Cardiac muscle cell (in vitro differentiated cells and primary cell): ENCODE results near the gene SMYD3. TPM values are rescaled to one million over a fixed set of nuclear protein-coding genes. Genes with fewer than 3 reads are reported as not detected.

Source experiments
- DNase-seq, 2 donors: peaks; one replicate each; pipeline versions ENCODE4 v3.0.0 to v3.0.0-alpha.2; 2010 to 2017; ENCODE audit warnings: low read depth in 1 of 2, low spot score in 1 of 2
- H3K27ac ChIP-seq: fragments of 200-600 bp; sonication (generic); 2 replicates; pipeline ENCODE4 v1.5.1; 2016
- H3K27me3 ChIP-seq: fragments of 200-600 bp; sonication (generic); 2 replicates; pipeline ENCODE4 v1.6.0; 2016; ENCODE audit warnings: control low read depth
- H3K36me3 ChIP-seq: fragments of 200-600 bp; sonication (generic); 2 replicates; pipeline ENCODE4 v1.5.1; 2016; ENCODE audit warnings: control low read depth
- H3K4me1 ChIP-seq: fragments of 200-600 bp; sonication (generic); 2 replicates; pipeline ENCODE4 v1.8.1; 2017; ENCODE audit warnings: low read depth, mild to moderate bottlenecking, mixed run types
- H3K4me3 ChIP-seq: fragments of 200-600 bp; sonication (generic); 2 replicates; pipeline ENCODE4 v1.5.1; 2016; ENCODE audit warnings: mild to moderate bottlenecking
- H3K9me3 ChIP-seq: fragments of 200-600 bp; sonication (generic); 2 replicates; pipeline ENCODE4 v1.5.1; 2017; ENCODE audit warnings: low read depth, mild to moderate bottlenecking, control low read depth
- CTCF ChIP-seq: IDR thresholded peaks from 2 replicates; pipeline ENCODE4 v1.5.1; 2012; ENCODE audit warnings: low read depth, mild to moderate bottlenecking, low read length
- polyA plus RNA-seq: library from polyadenylated mRNA; unstranded; fragments of >200 nt; fragmentation: Nextera tagmentation; extraction: Ambion mirVana; gene quantifications from 2 replicates; pipeline ENCODE4 v1.2.1, GENCODE V29; 2016
- total RNA-seq: library from RNA; depleted of rRNA; stranded (reverse); fragments of >200 nt; gene quantifications from 2 replicates; pipeline ENCODE4 v1.2.3, GENCODE V29; 2016

SMYD3 gene
- total and polyA plus RNA-seq, 2 experiments from 2014 or later, result 47.2 to 50.8 TPM

- Histone ChIP-seq H3K27ac (no peak overlapping the region), H3K9me3 (no peaks in the 10 kb centered on the region), H3K4me3 (no peak overlapping the region), H3K4me1 (no peaks in the 10 kb centered on the region), H3K36me3 (no peaks in the 10 kb centered on the region), H3K27me3 (no peaks in the 10 kb centered on the region)
- DNase-seq, result peak in 1 of 2 donors; percentile 8
- no peak for TF ChIP-seq CTCF
Observed at GRCh38 chr1:246151796-246152434, 355.2 kb downstream of the SMYD3 start.

- H3K9me3 ChIP-seq, result no peaks in the 10 kb centered on the region
- DNase-seq, result no peak
- no peaks in the 10 kb centered on the region for H3K27me3 ChIP-seq
- no peaks in the 10 kb centered on the region for H3K36me3 ChIP-seq
- no peak for TF ChIP-seq CTCF
- H3K27ac ChIP-seq, result no peak overlapping the region
- H3K4me3 ChIP-seq, result no peak overlapping the region
- no peaks in the 10 kb centered on the region for H3K4me1 ChIP-seq
Observed at GRCh38 chr1:246149543-246149942, 357.5 kb downstream of the SMYD3 start.

- no peak for TF ChIP-seq CTCF
- H3K27ac ChIP-seq, result no peak overlapping the region
- H3K9me3 ChIP-seq, result no peaks in the 10 kb centered on the region
- no peaks in the 10 kb centered on the region for H3K4me1 ChIP-seq
- no peaks in the 10 kb centered on the region for H3K27me3 ChIP-seq
- no peak for DNase-seq
- H3K4me3 ChIP-seq, result no peak overlapping the region
- no peaks in the 10 kb centered on the region for H3K36me3 ChIP-seq
Observed at GRCh38 chr1:246147524-246148461, 359.3 kb downstream of the SMYD3 start.

GRCh38 chr1:246146804-246147523 lies 360.1 kb downstream of the SMYD3 start:
- H3K27ac ChIP-seq, result no peak overlapping the region
- DNase-seq, result no peak
- no peak for TF ChIP-seq CTCF

GRCh38 chr1:246145900-246146299 lies 361.2 kb downstream of the SMYD3 start:
- no peaks in the 10 kb centered on the region for H3K4me1 ChIP-seq
- H3K4me3 ChIP-seq, result no peak overlapping the region
- TF ChIP-seq CTCF, result no peak
- H3K9me3 ChIP-seq, result no peaks in the 10 kb centered on the region
- H3K27me3 ChIP-seq, result no peaks in the 10 kb centered on the region
- no peak for DNase-seq
- H3K27ac ChIP-seq, result no peak overlapping the region
- H3K36me3 ChIP-seq, result no peaks in the 10 kb centered on the region

More at GRCh38 chr1:246146804-246147523, 360.1 kb downstream of the SMYD3 start:
- H3K36me3 ChIP-seq, result no peaks in the 10 kb centered on the region
- H3K9me3 ChIP-seq, result no peaks in the 10 kb centered on the region
- no peaks in the 10 kb centered on the region for H3K27me3 ChIP-seq
- H3K4me1 ChIP-seq, result no peaks in the 10 kb centered on the region
- no peak overlapping the region for H3K4me3 ChIP-seq
